ENCODE results near the gene SELENOT.

- TF ChIP-seq CTCF (conservative IDR thresholded peaks at IDR 0.05; ENCODE audit: low read length): no peak
- TF ChIP-seq EZH2phosphoT487 (IDR thresholded peaks at IDR 0.05; ENCODE audit: borderline replicate concordance): no peak
These were observed 9.9 kb downstream of the SELENOT start for GRCh38 chr3:150613034-150613433.
